Embryonic facial prominence (tissue), 1 donor: ENCODE results near the gene NRF1.
"Not testable (repeated sequence)": the region's sequence is repeated elsewhere in the genome, so short reads cannot be mapped to it uniquely, and the experiment has no call there.

Experiments used
- DNase-seq: peaks from one replicate; pipeline ENCODE4 v3.0.0-alpha.2; 2016; ENCODE audit errors: extremely low spot score

The NRF1 gene

DNA sequence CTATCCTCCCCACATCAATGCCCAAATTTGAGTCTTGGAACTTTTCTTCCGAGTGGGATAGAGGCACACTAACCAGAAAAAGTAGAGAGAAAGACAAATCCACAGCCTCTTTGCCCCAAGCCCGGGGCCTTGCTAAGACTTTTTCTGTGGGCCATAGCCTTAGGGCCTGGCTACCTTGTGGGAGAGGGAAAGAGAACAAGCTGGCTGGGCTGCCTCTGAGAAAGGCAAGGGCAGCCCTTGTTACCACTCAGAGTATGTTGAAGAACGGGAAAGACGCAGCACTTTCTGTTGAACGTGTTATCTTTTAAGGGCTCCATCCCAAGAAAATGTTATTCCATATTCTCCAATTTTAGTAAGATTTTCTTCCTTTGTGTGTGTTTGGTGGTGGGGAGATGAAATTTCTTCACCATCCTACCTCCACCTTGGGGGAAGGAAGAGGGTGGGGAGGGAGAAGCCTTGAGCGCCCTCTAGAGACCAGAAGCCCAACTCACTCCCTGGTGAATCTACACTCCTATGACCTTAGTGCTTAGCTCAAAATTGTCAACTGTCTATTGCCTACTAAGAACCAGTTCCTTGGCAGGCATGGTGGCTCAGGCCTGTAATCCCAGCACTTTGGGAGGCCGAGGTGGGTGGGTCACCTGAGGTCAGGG is 3.9 kb upstream of the NRF1 start:
- no peak for DNase-seq

DNA sequence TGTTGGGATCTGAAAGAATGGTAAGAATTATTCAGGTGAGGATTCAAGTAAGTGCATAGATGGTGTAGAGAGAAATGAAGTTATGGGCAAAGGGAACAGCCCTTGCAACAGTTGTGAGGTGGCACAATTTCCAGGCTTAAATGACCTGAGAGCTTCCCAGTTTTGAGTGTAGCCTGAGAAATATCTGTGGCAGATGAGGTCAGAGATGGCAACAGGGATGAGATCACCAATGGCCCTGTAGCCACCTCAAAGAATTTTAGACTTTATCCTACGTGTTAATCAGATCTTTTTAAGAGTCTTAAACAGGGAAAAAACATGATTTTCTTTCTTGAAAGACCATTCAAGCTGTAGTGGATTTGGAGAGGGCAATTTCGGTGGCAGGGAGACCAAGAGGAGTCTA is 1.9 kb upstream of the NRF1 start:
- DNase-seq: no peak

DNA sequence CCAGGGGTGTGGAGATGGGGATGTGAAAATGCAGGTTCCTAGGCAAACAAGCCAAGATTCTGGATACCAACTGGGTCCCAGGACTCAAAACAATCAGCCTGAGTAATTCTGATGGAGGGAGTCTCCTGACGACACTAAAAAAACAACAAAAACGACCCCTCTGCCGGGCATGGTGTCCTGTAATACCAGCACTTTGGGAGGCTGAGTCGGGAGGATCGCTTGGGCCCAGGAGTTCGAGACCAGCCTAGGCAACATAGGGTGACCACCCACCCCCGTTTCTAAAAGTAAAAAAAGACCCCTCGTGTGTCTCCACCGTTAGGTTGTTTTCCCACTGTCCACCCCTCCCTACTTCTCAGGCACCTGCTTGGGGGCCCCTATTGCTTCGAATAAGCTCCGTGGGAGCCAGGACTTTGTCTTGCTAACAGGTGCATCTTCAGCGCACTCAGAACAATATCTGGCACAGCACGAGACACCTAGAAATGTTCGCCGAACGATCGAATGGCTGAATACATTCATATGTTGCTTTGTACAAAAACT is 743 bp upstream of the NRF1 start:
- DNase-seq: no peak

DNA sequence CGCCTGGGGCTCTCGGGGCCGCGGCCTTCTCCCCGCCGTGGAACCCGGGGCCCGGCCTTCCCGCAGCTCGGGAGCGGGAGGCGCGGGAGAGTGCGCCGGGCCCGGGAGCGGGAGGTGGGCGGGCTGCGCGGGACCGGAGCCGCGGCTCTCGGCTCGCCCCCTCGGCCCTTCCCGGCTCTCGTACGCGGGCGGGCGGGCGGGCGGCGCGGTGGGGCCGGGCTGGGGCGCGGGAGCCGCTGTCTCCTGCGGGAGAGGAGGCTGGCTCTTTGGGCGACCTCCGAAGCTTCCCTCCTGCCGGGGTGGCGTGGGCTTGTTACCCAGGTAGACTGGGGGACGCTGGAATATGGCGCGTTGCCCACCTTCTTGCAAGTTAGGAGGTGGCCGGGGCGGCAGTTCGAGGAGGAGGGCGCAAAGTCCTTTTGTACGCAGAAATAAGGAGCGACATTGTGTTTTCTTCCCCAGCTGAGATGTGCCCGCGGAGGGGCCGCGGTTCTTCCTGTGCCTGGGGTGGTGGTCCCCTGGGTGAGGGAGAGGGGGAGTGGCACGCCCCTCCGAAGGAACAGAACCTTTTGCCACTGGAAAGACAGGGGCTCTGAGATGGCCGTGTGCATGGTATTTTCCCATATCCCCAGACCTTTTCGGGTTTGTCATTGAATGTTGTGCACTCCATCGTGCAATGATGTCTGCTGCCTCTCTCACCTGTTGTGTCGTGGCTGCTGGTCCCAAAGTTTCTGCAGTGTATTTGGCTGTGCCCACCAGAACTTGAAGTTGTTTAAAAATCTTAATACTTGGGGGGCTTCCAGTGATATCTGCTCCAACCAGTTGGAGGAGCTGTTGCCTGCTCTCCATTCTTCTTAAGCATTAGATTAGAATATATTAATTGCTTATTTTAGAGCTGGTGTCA is 844 bp downstream of the NRF1 start:
- DNase-seq: no peak

DNA sequence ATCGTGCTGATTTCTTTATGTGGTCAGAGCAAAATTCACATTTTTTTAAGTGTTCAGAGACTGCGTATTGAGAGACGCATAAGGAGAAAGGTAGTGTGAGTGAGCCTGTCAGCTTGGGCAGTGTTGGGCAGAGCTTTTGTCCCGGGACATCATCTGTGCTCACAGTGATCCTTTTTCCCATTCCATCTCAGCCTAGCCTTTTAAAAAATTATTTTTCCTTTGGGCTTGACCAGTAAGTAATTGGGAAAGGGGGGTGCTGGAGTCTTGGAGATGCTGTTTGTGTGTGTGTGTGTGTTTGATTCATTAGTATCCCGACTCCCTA is 1.5 kb downstream of the NRF1 start:
- no peak for DNase-seq

DNA sequence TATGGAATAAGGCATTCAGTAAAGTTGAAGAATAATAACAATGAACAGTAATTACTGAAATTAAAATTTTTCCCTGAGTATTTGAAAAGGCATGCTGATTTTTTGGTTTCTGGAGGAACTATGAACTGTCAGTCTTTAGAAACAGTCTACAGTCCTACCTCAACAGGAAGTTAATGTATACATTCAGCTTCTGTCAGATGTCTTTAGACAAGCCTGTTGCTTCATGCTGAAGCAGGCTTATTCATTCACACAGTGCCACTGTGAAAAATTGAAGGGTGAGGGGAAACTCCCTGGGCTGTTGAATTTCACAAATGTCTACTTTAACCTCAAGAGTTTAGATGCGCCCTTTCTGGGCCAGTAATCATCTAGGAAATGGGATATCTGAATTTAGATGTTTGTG is 3.5 kb downstream of the NRF1 start:
- DNase-seq: no peak

DNA sequence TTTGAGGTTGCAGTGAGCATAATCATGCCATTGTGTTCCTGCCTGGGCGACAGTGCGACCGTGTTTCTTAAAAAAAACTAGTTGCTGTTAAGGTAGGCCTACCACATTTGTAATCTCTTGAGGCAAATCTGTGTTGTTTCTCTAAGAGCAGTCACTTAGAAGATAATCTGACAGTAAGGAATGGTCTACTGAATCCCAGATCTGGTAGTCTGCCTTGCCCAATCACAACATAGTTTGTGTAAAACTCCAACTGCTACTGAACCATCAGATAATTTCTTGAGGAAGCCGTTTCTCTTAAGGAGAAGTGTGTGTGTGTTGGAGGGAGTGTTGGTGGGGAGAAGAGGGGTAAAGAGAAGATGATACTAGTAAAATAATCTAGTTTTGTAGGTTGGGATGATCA is 5.0 kb downstream of the NRF1 start:
- no peak for DNase-seq

DNA sequence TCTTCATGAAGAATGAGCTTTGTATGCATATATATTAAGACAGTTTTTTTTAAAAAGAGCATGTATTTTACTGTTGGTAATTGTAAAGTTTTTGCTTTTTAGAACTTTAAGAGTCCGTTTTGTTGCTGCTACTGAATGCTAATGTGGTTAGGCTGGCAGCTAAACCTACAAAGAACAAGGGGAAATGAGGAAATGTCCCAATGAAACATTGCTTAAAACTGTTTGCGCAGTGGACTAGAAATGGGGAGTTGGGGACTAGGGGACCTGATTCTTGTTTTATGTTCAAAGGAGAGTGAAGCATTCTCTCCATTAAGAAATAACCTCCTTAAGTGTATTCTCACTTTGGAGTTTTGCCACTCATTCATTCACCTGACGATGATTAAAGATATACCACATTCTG is 5.7 kb downstream of the NRF1 start:
- DNase-seq: no peak

DNA sequence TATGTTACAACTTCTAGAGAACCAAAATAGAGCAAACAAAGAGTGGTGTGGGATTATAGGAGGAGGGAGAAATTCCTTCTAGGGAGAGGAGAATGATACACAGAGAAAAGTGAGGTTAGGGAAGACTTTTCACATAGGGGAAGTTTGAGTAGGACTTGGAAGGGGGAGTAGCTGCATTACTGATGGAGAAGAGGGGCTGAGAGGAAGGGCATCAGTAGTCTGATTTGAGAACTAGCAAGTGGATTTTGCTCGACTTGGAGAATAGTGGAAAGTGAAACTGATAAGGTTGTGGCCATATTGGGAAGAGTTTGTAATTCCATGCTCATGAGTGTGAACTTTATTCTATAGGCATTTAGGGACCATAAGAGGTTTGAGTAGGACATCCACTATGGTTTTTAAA is 6.1 kb downstream of the NRF1 start:
- DNase-seq: no peak

DNA sequence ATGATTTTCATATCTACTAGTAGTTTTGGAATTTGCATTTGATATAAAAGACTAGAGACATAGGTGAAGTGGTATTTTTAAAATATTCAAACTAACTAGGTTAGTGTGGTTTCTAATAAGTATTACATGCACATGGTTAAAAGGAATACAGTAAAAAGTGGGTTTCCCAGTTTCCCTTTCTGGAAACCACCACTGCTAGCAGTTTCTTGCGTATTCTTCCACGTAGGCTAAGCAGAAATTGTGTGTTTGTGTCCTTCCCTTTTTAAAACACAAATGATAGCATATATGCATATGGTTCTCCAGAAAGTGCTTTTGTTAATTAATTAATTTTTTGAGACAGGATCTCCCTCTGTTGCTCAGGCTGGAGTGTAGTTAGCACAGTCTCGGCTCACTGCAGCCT is 15.4 kb downstream of the NRF1 start:
- no peak for DNase-seq

DNA sequence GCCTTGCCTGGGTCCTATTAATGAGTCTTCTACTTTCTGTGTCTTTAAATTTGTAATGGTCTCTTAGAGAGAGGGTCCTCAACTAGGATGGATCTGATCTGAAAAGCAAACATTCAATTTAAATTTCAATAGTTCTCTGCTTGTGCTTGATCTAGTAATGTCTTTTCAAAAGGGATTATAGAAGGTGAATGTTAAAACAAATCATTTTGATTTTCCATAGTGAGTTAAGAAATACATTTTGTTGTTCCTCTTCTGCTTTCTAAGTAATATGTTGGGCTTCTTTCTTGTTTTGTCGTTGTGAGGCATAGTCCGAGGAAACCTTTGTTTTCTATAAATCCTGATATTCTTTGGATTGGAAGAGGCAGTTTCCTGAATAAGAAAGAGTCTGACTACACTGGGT is 18.8 kb downstream of the NRF1 start:
- DNase-seq: no peak

DNA sequence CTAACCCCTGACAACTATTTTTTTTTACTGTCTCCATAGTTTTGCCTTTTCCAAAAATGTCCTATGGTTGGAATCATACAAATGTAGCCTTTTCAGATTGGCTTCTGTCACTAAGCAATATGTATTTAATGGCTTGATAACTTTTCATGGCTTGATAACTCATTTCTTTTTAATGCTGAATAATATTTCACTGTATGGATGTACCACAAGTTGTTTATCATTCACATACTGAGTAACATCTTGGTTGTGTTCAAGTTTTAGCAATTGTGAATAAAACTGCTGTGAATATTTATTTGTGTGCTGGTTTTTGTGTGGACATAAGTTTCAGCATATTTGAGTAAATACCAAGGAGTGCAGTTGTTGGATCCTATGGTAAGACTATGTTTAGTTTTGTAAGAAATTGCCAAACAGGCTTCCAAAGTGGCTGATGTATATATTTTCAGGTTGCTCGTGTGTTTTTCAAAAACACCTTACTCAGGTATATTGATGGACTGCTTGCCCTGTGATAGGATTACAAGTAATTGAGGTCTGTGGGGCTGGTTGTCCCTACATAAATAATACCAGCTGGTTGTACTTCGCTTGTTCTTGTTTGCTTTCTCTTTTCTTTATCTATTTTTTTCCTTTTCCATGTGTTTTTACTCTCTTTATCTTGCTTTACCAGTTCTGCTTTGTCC is 23.0 kb downstream of the NRF1 start:
- DNase-seq: no peak

DNA sequence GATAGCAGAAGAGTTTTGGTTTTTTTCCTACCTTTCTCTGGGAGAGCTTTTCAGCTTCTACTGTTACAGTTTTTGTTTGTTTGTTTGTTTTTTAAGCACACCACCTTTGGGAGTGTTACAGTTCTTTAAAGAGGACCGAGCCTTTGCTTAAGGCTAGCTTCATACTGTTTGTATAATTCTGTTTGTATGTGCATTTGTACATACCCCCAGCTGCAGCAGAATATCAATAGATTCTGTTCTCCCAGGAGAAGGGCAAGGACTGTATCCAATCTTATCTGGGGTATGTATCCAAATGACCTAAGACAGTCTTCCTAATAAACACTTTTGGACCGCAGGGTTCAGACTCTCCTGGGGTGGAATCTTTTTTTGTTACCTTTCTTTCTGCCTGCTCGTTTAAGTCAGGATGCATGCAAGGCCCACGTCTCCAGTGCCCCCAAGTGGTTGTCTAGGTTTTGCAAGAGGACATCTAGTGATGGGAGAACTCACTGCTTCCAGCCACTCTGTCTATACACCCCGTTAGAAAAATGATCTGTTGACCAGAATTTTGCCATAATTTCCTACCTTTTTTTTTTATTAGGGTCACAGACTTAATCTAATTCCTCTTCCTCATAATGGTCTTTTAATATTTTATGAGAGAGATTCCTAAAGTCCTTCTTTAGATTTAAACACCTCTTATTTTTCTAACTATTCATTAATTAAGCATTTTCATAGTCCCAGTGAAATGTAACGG is 23.9 kb downstream of the NRF1 start:
- no peak for DNase-seq

DNA sequence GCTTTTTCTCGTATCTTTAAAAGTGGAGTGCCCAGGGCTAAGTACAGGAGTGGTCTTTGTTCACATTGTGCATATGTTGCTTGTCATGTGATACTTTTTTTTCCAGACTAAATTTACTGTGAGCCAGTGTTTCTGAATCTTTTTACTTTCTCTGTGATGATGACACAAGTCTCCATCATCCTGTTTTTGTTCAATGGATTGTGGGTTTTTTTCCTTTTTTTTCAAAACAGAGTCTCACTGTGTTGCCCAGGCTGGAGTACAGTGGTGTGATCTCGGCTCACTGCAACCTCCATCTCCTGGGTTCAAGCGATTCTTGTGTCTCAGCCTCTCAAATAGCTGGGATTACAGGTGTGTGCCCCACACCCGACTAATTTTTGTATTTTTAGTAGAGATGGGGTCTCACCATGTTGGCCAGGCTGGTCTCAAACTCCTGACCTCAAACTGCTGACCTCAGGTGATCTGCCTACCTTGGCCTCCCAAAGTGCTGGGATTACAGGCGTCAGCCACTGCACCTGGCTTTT is 24.6 kb downstream of the NRF1 start:
- DNase-seq: not testable (repeated sequence)

DNA sequence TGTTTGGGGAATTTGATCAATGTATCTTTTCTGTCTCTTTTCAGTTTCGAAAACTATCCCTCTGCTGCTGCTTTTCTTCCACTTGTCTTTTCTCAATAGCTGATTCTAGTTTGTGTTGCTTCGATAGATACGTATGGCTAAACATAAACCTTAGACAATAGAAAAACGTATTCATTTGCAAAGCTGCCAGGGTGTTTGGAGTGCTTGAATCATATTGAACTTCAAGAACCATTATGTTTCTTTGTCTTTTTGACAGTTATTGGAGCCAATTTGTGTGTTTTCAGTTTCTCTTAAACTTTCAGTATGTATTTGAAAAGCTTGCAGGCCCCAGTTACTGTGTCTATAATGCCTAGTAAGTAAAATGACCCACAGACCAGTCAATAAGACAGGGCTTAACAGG is 25.1 kb downstream of the NRF1 start:
- DNase-seq: no peak

DNA sequence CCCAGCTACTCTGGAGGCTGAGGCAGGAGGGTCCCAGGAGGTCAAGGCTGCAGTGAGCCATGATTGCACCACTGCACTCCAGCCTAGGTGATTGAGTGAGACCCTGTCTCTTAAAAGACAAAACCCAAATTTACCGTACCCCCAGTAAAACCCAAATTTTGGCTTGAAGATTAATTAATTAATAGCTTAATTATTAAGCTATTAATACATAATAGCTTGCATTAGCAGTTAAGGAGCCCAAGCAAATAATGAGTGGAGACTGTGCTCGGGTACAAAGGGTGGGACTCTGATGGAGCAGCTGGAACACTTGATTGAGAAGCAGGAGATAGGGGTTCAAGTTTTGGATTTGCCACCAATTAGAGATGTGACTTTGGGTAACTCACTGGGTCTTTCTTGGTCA is 28.9 kb downstream of the NRF1 start:
- DNase-seq: no peak

DNA sequence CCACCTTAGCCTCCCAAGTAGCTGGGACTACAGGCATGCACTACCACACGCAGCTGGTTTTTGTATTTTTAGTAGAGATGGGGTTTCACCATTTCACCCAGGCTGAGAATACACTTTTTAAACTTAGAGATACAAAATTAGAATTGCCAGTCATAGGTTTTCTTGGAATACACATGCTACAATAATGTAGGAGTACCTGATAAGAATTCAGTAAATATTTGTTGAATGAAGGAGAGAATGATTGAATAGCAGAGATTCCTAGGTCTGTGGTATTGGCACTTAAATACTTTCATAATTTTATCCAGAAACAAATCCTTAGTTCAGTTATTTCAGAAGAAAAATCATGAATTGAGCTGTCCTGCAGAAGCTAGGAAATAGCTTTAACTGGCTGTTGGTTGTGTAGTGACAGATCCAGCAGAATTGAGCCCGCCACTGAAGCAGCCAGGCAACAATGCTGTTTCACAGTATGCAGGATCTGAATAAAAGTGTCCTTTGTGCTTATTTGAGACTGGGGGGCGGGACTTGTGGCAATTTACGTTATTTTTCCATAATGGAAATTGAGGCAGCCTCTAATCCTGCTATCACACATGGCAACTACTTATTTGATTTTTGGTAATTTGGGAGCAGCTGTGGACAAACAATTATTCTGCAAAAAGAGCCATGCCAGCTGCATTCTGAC is 31.5 kb downstream of the NRF1 start:
- no peak for DNase-seq

DNA sequence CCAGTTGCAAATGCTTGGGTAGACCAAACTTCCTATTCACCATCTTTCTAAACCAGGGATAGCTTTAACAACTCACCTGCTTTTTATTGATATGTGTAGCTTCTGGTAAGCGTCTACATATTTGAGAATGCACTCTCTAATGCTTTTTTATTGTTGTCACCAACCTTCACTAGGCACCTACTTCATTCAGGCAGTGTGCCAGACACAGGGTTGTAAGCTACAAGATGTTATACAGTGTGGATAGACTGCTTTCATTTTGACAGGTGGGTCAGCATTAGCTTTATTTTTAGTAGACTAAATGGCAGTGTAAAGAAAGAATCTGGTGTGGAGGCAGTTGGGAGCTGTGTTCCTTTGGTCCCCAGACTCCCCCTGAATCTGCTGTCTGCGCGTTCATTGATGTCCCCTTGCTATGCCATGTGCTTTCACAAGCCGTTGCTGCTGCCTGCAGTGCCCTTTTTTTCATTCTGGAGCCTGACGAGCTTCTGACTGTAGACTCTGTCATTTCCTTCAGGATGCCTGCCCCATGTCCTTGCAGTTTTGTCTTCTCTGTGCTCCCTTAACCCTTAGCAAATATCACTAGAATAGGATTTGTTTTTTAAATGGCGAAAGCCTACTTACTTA is 32.1 kb downstream of the NRF1 start:
- no peak for DNase-seq

DNA sequence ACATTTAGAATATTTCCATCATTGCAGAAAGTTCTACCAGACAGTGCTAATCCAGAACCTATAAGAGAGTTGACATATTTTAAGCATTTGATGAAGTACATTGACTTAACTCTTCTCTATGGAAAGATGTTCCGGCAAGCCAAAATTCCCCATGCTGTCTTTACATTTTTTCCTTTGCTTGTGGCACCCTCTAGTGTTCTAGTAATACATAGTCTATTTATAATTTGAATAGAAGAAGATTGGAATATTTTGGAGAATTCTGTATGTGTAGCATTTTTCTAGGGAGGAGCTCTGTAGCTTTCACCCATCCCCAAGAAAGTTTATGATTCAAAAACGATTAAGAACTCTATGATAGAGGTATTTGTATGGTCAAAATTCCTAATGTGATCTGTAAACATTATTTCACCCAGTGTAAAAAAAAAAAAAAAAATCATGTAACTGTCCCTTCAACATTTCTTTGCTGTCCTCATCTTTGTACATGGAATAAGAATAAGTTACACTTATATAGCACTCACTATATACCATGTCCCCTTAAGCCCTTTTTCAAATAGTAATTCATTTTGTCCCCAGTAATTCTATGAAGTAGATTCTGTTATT is 33.2 kb downstream of the NRF1 start:
- peak; percentile 61 for DNase-seq

DNA sequence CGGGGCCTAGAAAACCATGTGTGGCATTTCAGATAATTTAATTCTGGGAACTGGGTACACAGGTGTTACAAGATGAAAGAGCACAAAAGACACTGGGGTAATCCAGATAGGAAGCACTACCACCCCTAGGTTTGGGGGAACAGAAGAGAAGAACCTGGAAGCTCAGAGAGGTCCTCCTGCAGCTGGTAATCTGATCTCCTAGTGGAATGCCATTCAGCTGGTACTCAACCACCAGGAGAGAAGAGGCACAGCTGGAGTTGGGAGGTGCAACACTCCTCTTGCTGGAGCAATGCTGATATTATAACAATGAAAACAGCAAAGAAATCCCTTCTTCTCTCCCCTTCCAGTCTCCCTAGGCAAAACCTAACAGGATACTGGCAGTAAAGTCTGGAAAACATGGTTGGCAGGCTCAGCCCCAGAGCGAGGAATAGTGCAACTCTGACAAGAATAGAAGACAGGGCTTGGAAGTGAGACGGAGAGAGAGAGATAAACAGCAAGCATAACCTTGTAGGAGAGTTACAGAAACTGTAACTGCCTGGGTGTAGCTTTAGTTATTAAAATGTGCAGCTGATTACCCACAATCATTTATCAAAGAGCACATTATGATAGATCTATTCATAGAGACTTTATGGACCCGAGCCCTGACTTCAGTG is 35.0 kb downstream of the NRF1 start:
- DNase-seq: no peak
